ENCODE data around the gene CDH12. TPM values are rescaled to one million over a fixed set of nuclear protein-coding genes. Genes with fewer than 3 reads are reported as not detected.

Gene CDH12
- total and polyA plus RNA-seq, 4 donors, result 0.02 to 3.7 (median 0.31) TPM; not detected in 1

DNA sequence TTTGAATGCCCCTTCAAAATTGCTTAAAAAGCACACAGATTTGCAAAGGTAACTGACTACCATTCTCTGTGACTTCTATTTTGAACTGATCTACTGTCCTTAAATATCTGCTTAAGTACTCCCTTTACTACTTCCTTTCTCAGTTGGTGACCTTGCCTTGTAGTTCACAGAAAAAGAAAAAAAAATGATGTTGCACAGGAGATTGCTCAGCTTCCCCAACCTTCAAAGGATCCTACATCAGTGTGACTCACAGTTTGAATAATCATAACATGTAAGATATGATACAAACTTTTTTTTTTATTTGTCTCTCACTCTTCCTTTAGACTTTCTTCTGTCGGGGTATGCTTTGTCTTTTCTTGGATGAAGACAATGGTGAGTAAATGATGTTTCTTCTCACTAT, 1029.6 kb downstream of the CDH12 start:
- Histone ChIP-seq H3K9me3 (ENCODE audit: control insufficient read depth in 4 of 4, insufficient read depth in 3 of 4, low read length in 3 of 4) (no peaks in the 10 kb centered on the region), H3K4me3 (no peak overlapping the region), H3K27ac (ENCODE audit: low read depth in 1 of 2, low read length in 1 of 2) (no peak overlapping the region), H3K36me3 (ENCODE audit: control insufficient read depth in 4 of 4, insufficient read depth in 4 of 4, low read length in 4 of 4) (no peaks in the 10 kb centered on the region), H3K27me3 (ENCODE audit: control insufficient read depth in 3 of 3, insufficient read depth in 3 of 3, low read length in 2 of 3) (no peaks in the 10 kb centered on the region), H3K9ac (ENCODE audit: insufficient read depth in 1 of 2, low read length in 2 of 2) (no peak overlapping the region), H3K4me1 (ENCODE audit: control insufficient read depth in 5 of 5, insufficient read depth in 5 of 5, low read length in 5 of 5) (no peaks in the 10 kb centered on the region)
- ATAC-seq (ENCODE audit: insufficient read depth, low FRiP score), result no peak
- DNase-seq, result no peak
- TF ChIP-seq, protein P1, sequence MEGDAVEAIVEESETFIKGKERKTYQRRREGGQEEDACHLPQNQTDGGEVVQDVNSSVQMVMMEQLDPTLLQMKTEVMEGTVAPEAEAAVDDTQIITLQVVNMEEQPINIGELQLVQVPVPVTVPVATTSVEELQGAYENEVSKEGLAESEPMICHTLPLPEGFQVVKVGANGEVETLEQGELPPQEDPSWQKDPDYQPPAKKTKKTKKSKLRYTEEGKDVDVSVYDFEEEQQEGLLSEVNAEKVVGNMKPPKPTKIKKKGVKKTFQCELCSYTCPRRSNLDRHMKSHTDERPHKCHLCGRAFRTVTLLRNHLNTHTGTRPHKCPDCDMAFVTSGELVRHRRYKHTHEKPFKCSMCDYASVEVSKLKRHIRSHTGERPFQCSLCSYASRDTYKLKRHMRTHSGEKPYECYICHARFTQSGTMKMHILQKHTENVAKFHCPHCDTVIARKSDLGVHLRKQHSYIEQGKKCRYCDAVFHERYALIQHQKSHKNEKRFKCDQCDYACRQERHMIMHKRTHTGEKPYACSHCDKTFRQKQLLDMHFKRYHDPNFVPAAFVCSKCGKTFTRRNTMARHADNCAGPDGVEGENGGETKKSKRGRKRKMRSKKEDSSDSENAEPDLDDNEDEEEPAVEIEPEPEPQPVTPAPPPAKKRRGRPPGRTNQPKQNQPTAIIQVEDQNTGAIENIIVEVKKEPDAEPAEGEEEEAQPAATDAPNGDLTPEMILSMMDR (IDR thresholded peaks at IDR 0.05; ENCODE audit: control extremely low read depth, extremely low read depth), result no peak
- 72 to 79% methylated on average over 1 of the region's 1 CpG for WGBS, 2 donors

- Histone ChIP-seq H3K4me1 (ENCODE audit: control insufficient read depth in 5 of 5, insufficient read depth in 5 of 5, low read length in 5 of 5) (no peaks in the 10 kb centered on the region), H3K4me3 (no peak overlapping the region), H3K27ac (ENCODE audit: low read depth in 1 of 2, low read length in 1 of 2) (no peak overlapping the region), H3K9me3 (ENCODE audit: control insufficient read depth in 4 of 4, insufficient read depth in 3 of 4, low read length in 3 of 4) (no peaks in the 10 kb centered on the region), H3K9ac (ENCODE audit: insufficient read depth in 1 of 2, low read length in 2 of 2) (no peak overlapping the region), H3K27me3 (ENCODE audit: control insufficient read depth in 3 of 3, insufficient read depth in 3 of 3, low read length in 2 of 3) (no peaks in the 10 kb centered on the region), H3K36me3 (ENCODE audit: control insufficient read depth in 4 of 4, insufficient read depth in 4 of 4, low read length in 4 of 4) (no peaks in the 10 kb centered on the region)
- TF ChIP-seq, protein P1 (IDR thresholded peaks at IDR 0.05; ENCODE audit: control extremely low read depth, extremely low read depth), result no peak
- 66 to 91% methylated on average over 2 of the region's 2 CpGs for WGBS, 2 donors
- no peak for ATAC-seq (ENCODE audit: insufficient read depth, low FRiP score)
- DNase-seq, result no peak
Measured at GRCh38 chr5:21823076-21823574, 1030.0 kb downstream of the CDH12 start.

- H3K9me3 ChIP-seq (ENCODE audit: control insufficient read depth in 4 of 4, insufficient read depth in 3 of 4, low read length in 3 of 4), result no peaks in the 10 kb centered on the region
- 58 to 67% methylated on average over 5 of the region's 5 CpGs for WGBS, 2 donors
- ATAC-seq (ENCODE audit: insufficient read depth, low FRiP score), result no peak
- no peak overlapping the region for H3K4me3 ChIP-seq
- TF ChIP-seq, protein P1 (IDR thresholded peaks at IDR 0.05; ENCODE audit: control extremely low read depth, extremely low read depth), result no peak
- peaks cover 0 to under 1% (median 0%) of the 10 kb centered on the region in 5 donors for H3K4me1 ChIP-seq (ENCODE audit: control insufficient read depth in 5 of 5, insufficient read depth in 5 of 5, low read length in 5 of 5)
- no peak overlapping the region for H3K9ac ChIP-seq (ENCODE audit: insufficient read depth in 1 of 2, low read length in 2 of 2)
- no peaks in the 10 kb centered on the region for H3K36me3 ChIP-seq (ENCODE audit: control insufficient read depth in 4 of 4, insufficient read depth in 4 of 4, low read length in 4 of 4)
- no peaks in the 10 kb centered on the region for H3K27me3 ChIP-seq (ENCODE audit: control insufficient read depth in 3 of 3, insufficient read depth in 3 of 3, low read length in 2 of 3)
- no peak for DNase-seq
- no peak overlapping the region for H3K27ac ChIP-seq (ENCODE audit: low read depth in 1 of 2, low read length in 1 of 2)
Measured at GRCh38 chr5:21820527-21820926, 1032.6 kb downstream of the CDH12 start.

- Histone ChIP-seq H3K27me3 (ENCODE audit: control insufficient read depth in 3 of 3, insufficient read depth in 3 of 3, low read length in 2 of 3) (no peaks in the 10 kb centered on the region), H3K9me3 (ENCODE audit: control insufficient read depth in 4 of 4, insufficient read depth in 3 of 4, low read length in 3 of 4) (no peaks in the 10 kb centered on the region), H3K4me3 (no peak overlapping the region), H3K36me3 (ENCODE audit: control insufficient read depth in 4 of 4, insufficient read depth in 4 of 4, low read length in 4 of 4) (no peaks in the 10 kb centered on the region), H3K27ac (ENCODE audit: low read depth in 1 of 2, low read length in 1 of 2) (no peak overlapping the region), H3K9ac (ENCODE audit: insufficient read depth in 1 of 2, low read length in 2 of 2) (no peak overlapping the region), H3K4me1 (ENCODE audit: control insufficient read depth in 5 of 5, insufficient read depth in 5 of 5, low read length in 5 of 5) (peaks cover 0 to 4% (median 0%) of the 10 kb centered on the region in 5 donors)
- DNase-seq, result no peak
- no peak for ATAC-seq (ENCODE audit: insufficient read depth, low FRiP score)
- WGBS, 2 donors, result 90 to 95% methylated on average over 1 of the region's 1 CpG
- TF ChIP-seq, protein P1 (IDR thresholded peaks at IDR 0.05; ENCODE audit: control extremely low read depth, extremely low read depth), result no peak
Measured at GRCh38 chr5:21818370-21818720, 1034.8 kb downstream of the CDH12 start.

Measured in lung (tissue), 12 donors.